Stimulated activated CD4-positive, alpha-beta T cell treated with anti-CD3 and anti-CD28 coated beads, Interleukin-2, amount 100 ng/mL, for 4 hours (primary cell): ENCODE data around the gene TAF4B.

Experiments
- DNase-seq: peaks from one replicate; pipeline ENCODE4 v3.0.0-alpha.2; 2020; ENCODE audit warnings: low read depth

The TAF4B gene

DNA sequence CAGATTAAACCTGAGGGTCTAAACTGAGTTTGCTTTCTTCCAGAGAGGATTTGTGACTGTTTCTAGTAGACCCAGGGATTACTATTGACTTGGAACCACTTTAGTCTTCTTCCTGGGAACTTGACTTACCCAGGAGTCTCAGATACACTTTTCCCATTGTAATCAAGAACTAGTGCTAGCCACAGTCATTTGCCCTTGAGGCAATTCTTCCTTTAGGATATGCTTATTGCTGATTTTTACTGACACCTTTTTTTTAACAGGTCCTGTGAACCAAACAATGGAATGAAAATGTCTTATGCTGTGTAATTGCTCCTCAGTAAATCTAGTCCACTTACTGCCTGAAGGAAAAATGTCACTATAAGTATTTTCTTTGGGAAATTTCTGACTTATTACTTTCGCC, 78.3 kb downstream of the TAF4B start:
- no peak for DNase-seq

GRCh38 chr18:26307161-26307773, 81.0 kb downstream of the TAF4B start:
- DNase-seq: no peak

DNA sequence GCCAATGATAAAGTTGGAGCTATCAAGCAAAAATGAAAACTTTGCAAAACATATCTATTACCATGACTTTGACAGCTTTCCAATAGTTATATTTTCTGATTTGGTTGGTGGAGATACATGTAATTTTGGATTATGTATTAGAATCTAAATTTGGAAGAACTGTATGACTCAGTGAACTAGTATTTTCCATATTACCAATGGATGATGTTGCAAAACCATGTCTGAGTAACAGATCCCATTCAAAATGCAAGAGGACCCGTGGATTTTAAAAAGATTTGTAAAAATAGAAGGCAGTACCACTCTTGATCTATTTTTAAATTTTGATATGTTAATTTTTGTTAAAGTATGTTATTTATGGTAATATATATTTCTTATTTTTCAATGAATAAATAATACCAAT, 83.0 kb downstream of the TAF4B start:
- DNase-seq: no peak

DNA sequence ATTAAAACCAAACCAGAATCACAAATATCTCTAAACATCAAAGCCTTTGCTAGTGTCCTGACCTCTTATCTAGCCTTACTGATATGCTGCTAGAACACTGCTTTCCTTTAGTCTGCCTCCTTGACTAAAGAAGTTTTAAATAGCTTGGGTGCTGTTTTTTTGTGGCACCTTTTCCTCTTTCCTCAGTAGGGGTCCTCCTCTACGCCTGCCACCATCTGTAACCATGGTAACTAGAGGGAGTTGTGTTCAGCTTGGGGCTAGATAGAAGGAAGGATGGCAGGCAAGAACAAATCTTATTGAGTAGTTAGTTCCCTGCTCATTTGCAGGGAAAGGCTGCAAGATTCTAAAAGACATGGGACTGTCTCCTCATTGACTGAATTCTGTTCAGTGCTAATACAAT, 86.0 kb downstream of the TAF4B start:
- DNase-seq: no peak

DNA sequence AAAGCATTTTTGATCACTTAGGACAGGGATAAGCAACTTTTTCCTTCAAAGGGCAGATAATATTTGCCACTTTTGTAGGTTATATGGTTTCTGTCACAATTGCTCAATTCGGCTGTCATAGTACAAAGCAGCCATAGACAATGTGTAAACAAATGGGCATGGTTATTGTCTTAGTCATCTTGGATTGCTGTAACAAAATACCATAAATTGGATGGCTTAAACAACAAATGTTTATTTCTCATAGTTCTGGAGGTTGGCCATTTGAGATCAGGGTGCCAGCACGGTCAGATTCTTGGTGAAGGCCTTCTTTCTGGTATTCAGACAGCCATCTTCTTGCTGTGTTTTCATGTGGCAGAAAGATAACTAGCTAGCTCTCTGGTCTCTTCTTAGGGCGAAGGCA, 91.2 kb downstream of the TAF4B start:
- DNase-seq: no peak

GRCh38 chr18:26320686-26321085, 94.4 kb downstream of the TAF4B start:
- no peak for DNase-seq

GRCh38 chr18:26322890-26323653, 96.8 kb downstream of the TAF4B start:
- no peak for DNase-seq

DNA sequence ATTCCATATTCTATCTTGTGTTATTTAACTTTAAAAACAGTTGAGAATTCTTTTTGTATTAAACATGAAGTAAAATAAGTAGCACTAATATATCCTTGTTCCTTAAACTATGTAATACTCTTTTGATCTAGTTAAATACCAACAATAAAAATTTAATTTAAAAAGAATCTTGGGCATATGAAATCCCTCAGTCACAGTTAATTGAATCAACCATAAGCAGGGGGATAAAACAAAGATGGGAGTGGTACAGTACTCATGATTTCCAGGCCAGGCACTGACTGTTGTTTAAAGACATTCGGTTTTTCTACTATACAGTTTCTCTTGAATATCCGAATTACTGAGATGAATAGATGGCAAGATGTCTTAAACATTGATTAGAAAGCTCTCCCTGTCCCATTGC, 99.5 kb downstream of the TAF4B start:
- DNase-seq: no peak

- no peak for DNase-seq
Measured at GRCh38 chr18:26327062-26327461, 100.8 kb downstream of the TAF4B start.

DNA sequence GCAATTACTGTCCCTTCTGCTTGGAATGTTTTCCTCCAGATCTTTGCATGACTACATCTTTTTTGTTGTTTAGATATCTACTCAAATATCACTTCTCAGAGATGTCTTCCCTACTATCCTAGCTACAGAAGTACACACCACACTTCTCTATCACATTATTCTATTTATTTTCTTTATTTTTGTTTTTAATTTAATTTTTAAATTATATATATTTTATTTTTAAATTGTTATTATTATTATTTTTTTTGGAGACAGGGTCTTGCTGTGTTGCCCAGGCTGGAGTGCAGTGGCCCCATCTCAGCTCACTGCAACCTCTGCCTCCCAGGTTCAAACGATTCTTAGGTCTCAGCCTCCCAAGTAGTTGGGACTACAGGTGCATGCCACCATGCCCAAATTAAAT, 106.7 kb downstream of the TAF4B start:
- DNase-seq: no peak

GRCh38 chr18:26335156-26335555, 108.9 kb downstream of the TAF4B start:
- DNase-seq: no peak

GRCh38 chr18:26335571-26336487, 109.6 kb downstream of the TAF4B start:
- no peak for DNase-seq

DNA sequence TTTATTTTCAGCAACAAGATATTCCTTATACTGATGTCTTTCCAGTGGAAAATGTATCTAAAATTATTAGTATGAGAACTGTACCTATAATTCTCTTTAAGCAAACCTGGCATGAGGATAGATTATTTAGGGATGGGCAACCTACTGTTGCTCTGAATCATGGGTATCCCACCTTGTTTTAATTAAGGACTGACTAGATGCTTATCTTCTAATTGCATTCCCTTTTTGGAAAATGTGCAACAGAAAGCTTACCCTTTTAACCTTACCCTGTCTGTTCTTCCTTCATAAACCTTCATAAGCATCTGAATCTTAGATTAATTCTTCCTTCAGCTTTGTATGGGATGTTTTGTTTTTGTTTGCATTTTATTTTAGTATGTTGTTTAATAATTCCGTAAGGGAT, 110.3 kb downstream of the TAF4B start:
- no peak for DNase-seq

DNA sequence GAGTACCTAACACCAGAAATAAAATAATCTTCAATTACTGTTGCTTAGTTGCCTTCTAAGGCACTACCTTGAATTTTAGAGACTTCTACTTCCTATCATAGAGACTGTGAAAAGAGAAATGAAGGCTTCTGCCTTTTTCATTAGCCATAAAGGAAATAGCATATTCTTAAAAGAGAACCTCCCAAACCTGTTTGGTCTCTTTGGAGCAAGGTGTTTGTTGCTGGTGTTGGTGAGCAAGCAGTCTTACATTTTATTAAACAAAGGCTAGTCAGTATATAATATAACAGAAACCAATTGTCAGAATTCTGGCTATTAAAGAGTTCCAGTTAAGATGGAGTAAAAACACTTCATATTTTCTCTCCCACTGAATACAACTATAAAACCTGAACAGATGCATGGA, 116.4 kb downstream of the TAF4B start:
- DNase-seq: no peak

GRCh38 chr18:26350961-26351360, 124.7 kb downstream of the TAF4B start:
- DNase-seq: no peak

DNA sequence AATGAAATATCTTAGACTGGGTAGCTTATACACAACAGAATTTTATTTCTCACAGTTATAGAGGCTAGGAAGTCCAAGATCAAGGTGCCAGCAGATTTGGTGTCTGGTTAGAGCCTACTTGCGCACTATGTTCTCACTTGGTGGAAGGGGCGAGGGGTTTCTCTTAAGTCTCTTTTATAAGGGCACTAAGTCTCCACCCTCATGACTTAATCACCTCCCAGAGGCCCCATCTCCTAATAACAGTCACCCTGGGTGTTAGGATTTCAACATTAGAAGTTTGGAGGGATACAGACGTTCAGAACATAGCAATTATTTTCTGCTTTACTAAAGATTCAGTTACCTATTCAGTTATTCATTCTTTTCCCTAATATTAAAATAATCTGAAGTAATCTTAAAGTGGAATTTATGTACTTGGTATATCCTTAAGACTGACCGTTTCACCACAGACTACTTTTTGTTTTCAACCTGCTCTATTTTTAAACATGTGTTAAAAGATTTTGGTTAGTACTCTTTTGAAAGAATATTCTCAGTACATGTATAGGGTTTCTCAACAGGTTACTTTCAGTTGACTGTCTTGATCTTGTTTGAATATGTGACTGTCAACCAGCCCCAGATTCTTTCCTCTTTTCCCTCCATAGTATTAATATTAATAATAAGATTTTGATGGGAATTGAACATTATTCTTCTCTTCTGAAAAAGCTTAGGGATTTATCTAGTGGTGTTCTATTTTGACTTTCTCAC, 130.0 kb downstream of the TAF4B start:
- DNase-seq: no peak

DNA sequence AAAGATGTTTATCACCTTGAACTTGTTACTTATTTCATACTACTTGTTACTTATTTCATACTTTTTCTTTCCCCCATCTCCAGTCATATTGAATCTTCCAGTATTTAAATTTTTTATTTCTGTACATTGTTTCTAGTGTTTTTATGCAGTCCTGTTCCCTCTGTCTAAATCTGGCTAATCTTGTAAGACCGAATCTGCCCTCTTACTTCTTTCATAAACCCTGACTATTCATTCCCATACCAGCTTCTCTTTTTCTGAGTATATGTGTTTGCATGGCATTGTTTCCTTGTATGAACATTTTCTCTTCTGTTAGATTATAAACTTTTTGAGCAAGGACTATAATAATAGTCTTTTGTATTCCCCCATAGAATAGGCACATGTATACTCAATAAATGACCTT, 131.7 kb downstream of the TAF4B start:
- DNase-seq: no peak

GRCh38 chr18:26362021-26362420, 135.8 kb downstream of the TAF4B start:
- DNase-seq: no peak

GRCh38 chr18:26367425-26367824, 141.2 kb downstream of the TAF4B start:
- no peak for DNase-seq

DNA sequence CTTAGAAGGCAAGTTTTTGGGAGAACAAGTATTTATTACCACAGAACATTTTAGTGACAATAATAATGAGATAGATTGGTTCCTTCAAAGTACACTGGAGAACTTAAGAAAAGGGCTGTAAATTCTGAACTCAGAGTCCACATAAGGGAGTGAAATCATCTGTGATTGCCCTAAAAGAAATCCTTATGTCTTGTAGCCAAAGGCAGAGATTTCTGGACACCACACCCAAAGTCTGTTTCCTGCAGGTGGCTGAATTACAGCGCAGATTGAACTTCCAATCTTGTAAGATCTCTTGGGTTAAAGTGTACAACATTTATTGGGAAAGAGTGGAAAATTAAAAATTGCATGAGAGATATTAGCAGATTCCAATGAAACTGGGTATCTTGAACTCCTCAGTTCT, 143.8 kb downstream of the TAF4B start:
- DNase-seq: no peak

DNA sequence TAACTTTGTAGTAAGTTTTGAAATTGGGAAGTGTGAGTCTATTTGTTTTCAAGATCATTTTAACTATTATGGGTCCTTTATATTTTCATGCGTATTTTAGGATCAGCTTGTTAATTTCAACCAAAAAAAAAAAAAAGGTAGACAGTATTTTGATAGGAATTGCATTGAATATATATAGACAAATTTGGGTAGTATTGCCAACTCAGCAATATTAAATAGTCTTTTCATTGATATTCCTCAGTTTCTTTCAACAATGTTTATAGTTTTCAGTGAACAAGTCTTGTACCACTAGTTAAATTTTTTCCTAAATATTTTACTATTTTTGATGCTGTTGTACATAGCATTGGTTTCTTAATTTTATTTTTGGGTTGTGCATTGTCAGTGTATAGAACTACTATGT, 149.9 kb downstream of the TAF4B start:
- DNase-seq: no peak

GRCh38 chr18:26378701-26379100, 152.5 kb downstream of the TAF4B start:
- no peak for DNase-seq
